GM12878 (cell line): Measurements from ENCODE around the gene PRKAB1. TPM values are rescaled to one million over a fixed set of nuclear protein-coding genes. Genes with fewer than 3 reads are reported as not detected.
A peak's percentile ranks its signal among the peaks of the same experiment; 100 is the strongest.

Source experiments
- ATAC-seq: fragments of 200-7000 bp; cut with Tn5 transposase; 3 replicates; pipeline ENCODE4 v1.9.1; 2020; ENCODE audit warnings: mild to moderate bottlenecking, moderate library complexity
- BruUV-seq: library from RNA; stranded (reverse); fragments of 400-500 nt; replicated peaks from 2 replicates; lab custom pipeline; 2021; lab: Mats Ljungman, UMichigan
- CTCF ChIA-PET: fragments of 300-600 bp; sonication (Branson Sonifier 250); formaldehyde crosslinking; extraction: SDS; loops from one replicate; lab custom pipeline; 2021; ENCODE audit warnings: inconsistent platforms; lab: Yijun Ruan, JAX
- POLR2A ChIA-PET: fragments of 350-600 bp; formaldehyde crosslinking; extraction: SDS; loops from one replicate; lab custom pipeline; 2021; ENCODE audit warnings: inconsistent platforms; lab: Charles Lee
- RAD21 ChIA-PET: fragments of 300-600 bp; sonication (Branson Sonifier 250); formaldehyde crosslinking; loops from one replicate; lab custom pipeline; 2023; ENCODE audit warnings: antibody characterized with exemption; ENCODE audit not compliant: unreplicated experiment; lab: Charles Lee
- SMC1A ChIA-PET: fragments of 300-600 bp; sonication (Branson Sonifier 250); formaldehyde crosslinking; loops from one replicate; lab custom pipeline; 2023; ENCODE audit not compliant: unreplicated experiment, uncharacterized antibody; lab: Charles Lee
- DNase-seq: peaks from one replicate; pipeline ENCODE4 v3.0.0-alpha.2; 2011; ENCODE audit warnings: low read depth, low spot score
- FAIRE-seq: peaks from 3 replicates; lab custom pipeline; 2011; peaks lifted over from hg19 to GRCh38; lab: Jason Lieb, UNC
- H2AFZ ChIP-seq: 2 replicates; pipeline ENCODE4 v1.6.0; 2011; ENCODE audit warnings: low read depth, low read length, control low read depth; ENCODE audit not compliant: control insufficient read depth
- H3K27ac ChIP-seq: 2 replicates; pipeline ENCODE4 v1.5.1; 2011; ENCODE audit warnings: control low read depth; ENCODE audit not compliant: control insufficient read depth, insufficient read depth
- H3K27me3 ChIP-seq, 2 experiments: replicated peaks in 1 of 2; 2 replicates each; pipeline versions ENCODE4 v1.6.0 to v1.6.1; 2011; ENCODE audit warnings: low read length in 1 of 2; ENCODE audit not compliant: control insufficient read depth in 2 of 2, insufficient read depth in 2 of 2
- H3K36me3 ChIP-seq, 2 experiments: 2 replicates each; pipeline ENCODE4 v1.5.1; 2011; ENCODE audit warnings: low read length in 1 of 2; ENCODE audit not compliant: control insufficient read depth in 2 of 2, insufficient read depth in 2 of 2
- H3K4me1 ChIP-seq: 2 replicates; pipeline ENCODE4 v1.6.1; 2011; ENCODE audit warnings: mild to moderate bottlenecking, low read length, moderate library complexity, mixed read lengths; ENCODE audit not compliant: control insufficient read depth, insufficient read depth
- H3K4me2 ChIP-seq: 2 replicates; pipeline ENCODE4 v1.6.0; 2011; ENCODE audit warnings: control low read depth; ENCODE audit not compliant: control insufficient read depth, insufficient read depth
- H3K4me3 ChIP-seq: fragments of 200-600 bp; sonication (generic); 2 replicates; pipeline ENCODE4 v1.5.1; 2016
- H3K79me2 ChIP-seq: 2 replicates; pipeline ENCODE4 v1.6.0; 2011; ENCODE audit warnings: low read length; ENCODE audit not compliant: control insufficient read depth, insufficient read depth
- H3K9ac ChIP-seq: 2 replicates; pipeline ENCODE4 v1.8.0; 2011; ENCODE audit warnings: low read length, control low read depth, mixed read lengths; ENCODE audit not compliant: control insufficient read depth, insufficient read depth
- H3K9me3 ChIP-seq: replicated peaks from 3 replicates; pipeline ENCODE4 v1.5.1; 2011; ENCODE audit warnings: mild to moderate bottlenecking, low read length; ENCODE audit not compliant: control insufficient read depth, insufficient read depth
- H4K20me1 ChIP-seq: 2 replicates; pipeline ENCODE4 v1.6.0; 2011; ENCODE audit not compliant: control insufficient read depth, insufficient read depth
- ATF3 ChIP-seq: IDR thresholded peaks from 2 replicates; pipeline ENCODE4 v1.6.1; 2011; ENCODE audit warnings: low read depth, mild to moderate bottlenecking, low read length, moderate library complexity, borderline replicate concordance; ENCODE audit errors: extremely low read depth
- ATF7 ChIP-seq: fragments of 450-650 bp; IDR thresholded peaks from 2 replicates; pipeline ENCODE4 v1.6.1; 2016; ENCODE audit warnings: low read depth, mild to moderate bottlenecking
- BACH1 ChIP-seq: fragments of 450-650 bp; IDR thresholded peaks from 2 replicates; pipeline ENCODE4 v1.6.1; 2017; ENCODE audit warnings: mild to moderate bottlenecking, borderline replicate concordance
- CEBPB ChIP-seq, 2 experiments: fragments of 150-350 bp in 1 of 2; IDR thresholded peaks; 2 replicates each; pipeline ENCODE4 v1.6.1; 2012 to 2014; ENCODE audit warnings: low read depth in 2 of 2, low read length in 2 of 2, borderline replicate concordance in 1 of 2, inconsistent platforms in 1 of 2
- CHD1 ChIP-seq: IDR thresholded peaks from 2 replicates; pipeline ENCODE4 v1.6.1; 2012; ENCODE audit warnings: low read depth, low read length, improper control_type of control experiment
- HDAC6 ChIP-seq: fragments of 200-600 bp; sonication (generic); IDR thresholded peaks from one replicate; pipeline ENCODE4 v1.8.0; 2017; ENCODE audit warnings: antibody characterized with exemption; ENCODE audit not compliant: unreplicated experiment
- POLR2AphosphoS5 ChIP-seq: IDR thresholded peaks from 2 replicates; pipeline ENCODE4 v1.6.1; 2011; ENCODE audit warnings: mild to moderate bottlenecking, low read length, inconsistent platforms
- RAD51 ChIP-seq: fragments of 450-650 bp; IDR thresholded peaks from 2 replicates; pipeline ENCODE4 v1.6.1; 2016; ENCODE audit warnings: moderate library complexity, mild to moderate bottlenecking, inconsistent platforms
- SPI1 ChIP-seq: IDR thresholded peaks from 2 replicates; pipeline ENCODE4 v1.6.1; 2011; ENCODE audit warnings: low read depth, mild to moderate bottlenecking, low read length, moderate library complexity, borderline replicate concordance; ENCODE audit not compliant: insufficient read depth
- TCF7 ChIP-seq: IDR thresholded peaks from 2 replicates; pipeline ENCODE4 v1.6.1; 2014; ENCODE audit warnings: antibody characterized with exemption, borderline replicate concordance
- USF1 ChIP-seq: IDR thresholded peaks from 2 replicates; pipeline ENCODE4 v1.6.1; 2011; ENCODE audit warnings: borderline replicate concordance, low read depth, mild to moderate bottlenecking, moderate library complexity, mixed read lengths, low read length; ENCODE audit not compliant: insufficient read depth; ENCODE audit errors: extremely low read length
- ZBTB40 ChIP-seq: fragments of 450-650 bp; IDR thresholded peaks from 2 replicates; pipeline ENCODE4 v1.6.1; 2016; ENCODE audit warnings: mild to moderate bottlenecking, moderate library complexity, borderline replicate concordance
- ZNF274 ChIP-seq: IDR thresholded peaks from one replicate; pipeline ENCODE4 v1.8.0; 2011; ENCODE audit not compliant: insufficient read length, insufficient read depth
- WGBS: methylation state at CpG from one replicate; pipeline ENCODE4 v1.1.6; 2016; ENCODE audit warnings: low lambda C conversion rate; ENCODE audit not compliant: insufficient replicate concordance, insufficient coverage; ENCODE audit errors: missing lambda C conversion rate; 5-methylcytosine and 5-hydroxymethylcytosine counted together
- in situ Hi-C: fragments of 300-500 bp; cut with MboI; formaldehyde crosslinking; loops from 9 replicates; pipeline ENCODE4 v1.14.3; 2018; ENCODE audit warnings: mixed read lengths
- intact Hi-C: fragments of 100-400 bp; cut with micrococcal nuclease; formaldehyde crosslinking; loops from one replicate; pipeline ENCODE4 v1.14.2; 2022; ENCODE audit not compliant: unreplicated experiment
- polyA plus RNA-seq, 11 experiments: library from polyadenylated mRNA; depleted of rRNA in 4 of 11; unstranded in 6 of 11; stranded (reverse) in 5 of 11; fragments of >200 nt; fragmentation: Nextera tagmentation in 4 of 11; fragmentation: Illumina TruSeq in 1 of 11; extraction: Ambion mirVana in 4 of 11; extraction: Trizol in 1 of 11; gene quantifications; 1 replicate in 1 of 11; 2 replicates in 10 of 11; pipeline versions ENCODE4 v1.2.1 to v1.2.3, GENCODE V29; 2011 to 2016; ENCODE audit warnings: inconsistent platforms in 2 of 11, missing spikeins in 2 of 11, low read depth in 1 of 11
- total RNA-seq, 4 experiments: library from RNA; depleted of rRNA in 3 of 4; stranded (reverse); fragments of >200 nt in 3 of 4; fragmentation: Illumina TruSeq in 1 of 4; extraction: Trizol in 1 of 4; gene quantifications; 2 replicates each; pipeline versions ENCODE4 v1.2.1 to v1.2.3, GENCODE V29; 2013 to 2021

PRKAB1 gene
- total and polyA plus RNA-seq, 10 of the 15 experiments (the other 5 are each of a cell fraction or from before 2014, with no cell fraction given): 24.6 to 85.0 (median 50.6) TPM

GRCh38 chr12:119682639-119683252, 14.8 kb downstream of the PRKAB1 start (continued):
- TF ChIP-seq SPI1: peak; percentile 43
- no peak for TF ChIP-seq CEBPB (IDR thresholded peaks at IDR 0.05; ENCODE audit: borderline replicate concordance in 1 of 2, low read depth in 2 of 2, low read length in 2 of 2)
- TF ChIP-seq ZBTB40: no peak
- TF ChIP-seq USF1: no peak

DNA sequence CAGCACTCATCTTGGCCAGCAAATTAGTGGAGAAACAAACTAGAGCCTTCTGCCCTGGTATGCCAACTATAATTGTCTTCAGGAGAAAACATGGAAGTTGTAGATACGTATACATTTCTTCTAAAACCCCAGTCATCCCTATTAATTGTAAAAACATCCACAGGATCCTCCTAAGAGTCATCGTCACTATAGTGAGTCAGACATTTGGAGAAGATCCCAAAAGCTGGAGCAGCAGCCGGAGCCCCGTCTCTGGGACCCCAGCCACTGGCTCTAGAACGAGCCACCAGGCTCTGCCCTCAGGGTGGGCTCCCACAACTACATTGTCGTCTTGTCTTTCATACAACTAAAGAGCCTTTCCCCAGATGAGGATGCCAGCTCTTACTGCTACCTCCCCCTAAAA, 15.5 kb downstream of the PRKAB1 start:
- RAD21 ChIA-PET: interaction anchor here (3.9 to 5.0 kb wide), 2 partner anchors 14 to 18 kb away, joined by 15 to 41 read pairs; partner anchors contain the start of gene PRKAB1
- POLR2A ChIA-PET: interaction anchor here (0.9 kb wide), 1 partner anchor 17 kb away, joined by 4 read pairs; no protein-coding TSS in a partner anchor

More for the DNA sequence above, 15.5 kb downstream of the PRKAB1 start:
- peaks cover 8 to 21% of the 10 kb centered on the region in 2 experiments; a peak in 3 of 4 replicates for H3K36me3 ChIP-seq
- in situ Hi-C loops: no loop called here
- H3K4me3 ChIP-seq: no peak overlapping the region
- FAIRE-seq (no peak), ATAC-seq (no peak), DNase-seq (no peak)
- peaks cover 20% of the 10 kb centered on the region for H3K4me1 ChIP-seq
- H4K20me1 ChIP-seq: no peaks in the 10 kb centered on the region
- ChIA-PET CTCF (interaction anchor here (3.2 to 8.6 kb wide), 3 partner anchors 12 to 24 kb away, joined by 11 to 91 read pairs (median 13); partner anchors contain the start of gene PRKAB1), SMC1A (interaction anchor here (2.3 to 5.7 kb wide), 2 partner anchors 12 to 13 kb away, joined by 10 to 83 read pairs; partner anchors contain the start of gene PRKAB1)
- no peak overlapping the region for H3K4me2 ChIP-seq
- H2AFZ ChIP-seq: no peak overlapping the region
- no TSS peak for BruUV-seq
- 93% methylated on average over 6 of the region's 6 CpGs for WGBS
- TF ChIP-seq ATF3 (no peak), ZNF274 (no peak), POLR2AphosphoS5 (no peak), TCF7 (no peak), ATF7 (no peak), HDAC6 (no peak), CHD1 (no peak), BACH1 (no peak), RAD51 (no peak)
- no peaks in the 10 kb centered on the region for H3K27me3 ChIP-seq
- H3K9ac ChIP-seq: no peak overlapping the region
- intact Hi-C loops: no loop called here
- no peaks in the 10 kb centered on the region for H3K79me2 ChIP-seq
- H3K27ac ChIP-seq: no peak overlapping the region
- no peaks in the 10 kb centered on the region for H3K9me3 ChIP-seq
